Natural killer cell (primary cell): ENCODE results near the gene FERD3L. TPM values are rescaled to one million over a fixed set of nuclear protein-coding genes. Genes with fewer than 3 reads are reported as not detected.

Experiments
- ATAC-seq, 3 donors: fragments of 150-1000 bp in 2 of 3; fragments of 200-7000 bp in 1 of 3; cut with Tn5 transposase; 1 replicate in 1 of 3; 2 replicates in 2 of 3; pipeline ENCODE4 v1.10.0; 2021; ENCODE audit warnings: mild to moderate bottlenecking in 2 of 3, moderate library complexity in 2 of 3
- DNase-seq, 2 donors: peaks; one replicate each; pipeline versions ENCODE4 v3.0.0 to v3.0.0-alpha.2; 2013 to 2021; ENCODE audit warnings: mixed read lengths in 1 of 2
- H3K27ac ChIP-seq: one replicate; pipeline ENCODE4 v1.5.1; 2013; ENCODE audit warnings: mild to moderate bottlenecking, low read length
- H3K27me3 ChIP-seq: one replicate; pipeline ENCODE4 v1.6.1; 2013; ENCODE audit warnings: low read length; ENCODE audit not compliant: control insufficient read depth, insufficient read depth
- H3K36me3 ChIP-seq: one replicate; pipeline ENCODE4 v1.6.1; 2013; ENCODE audit warnings: low read length; ENCODE audit not compliant: control insufficient read depth, insufficient read depth
- H3K4me1 ChIP-seq: one replicate; pipeline ENCODE4 v1.6.1; 2013; ENCODE audit warnings: low read length; ENCODE audit not compliant: control insufficient read depth, insufficient read depth
- H3K4me3 ChIP-seq: one replicate; pipeline ENCODE4 v1.5.1; 2013; ENCODE audit warnings: low read length
- H3K9me3 ChIP-seq: one replicate; pipeline ENCODE4 v1.6.1; 2013; ENCODE audit warnings: low read length; ENCODE audit not compliant: control insufficient read depth, insufficient read depth
- H3K27ac Mint-ChIP-seq, 2 donors: one replicate each; pipeline ENCODE4 v1.8.0; 2022; ENCODE audit warnings: mild to moderate bottlenecking in 2 of 2, mixed read lengths in 2 of 2, moderate library complexity in 1 of 2
- H3K27me3 Mint-ChIP-seq, 2 donors: one replicate each; pipeline ENCODE4 v1.8.0; 2022; ENCODE audit warnings: low read depth in 2 of 2, mixed read lengths in 2 of 2
- H3K36me3 Mint-ChIP-seq: one replicate; pipeline ENCODE4 v1.8.0; 2022; ENCODE audit warnings: mixed read lengths
- H3K4me1 Mint-ChIP-seq, 2 donors: one replicate each; pipeline ENCODE4 v1.8.0; 2022; ENCODE audit warnings: mixed read lengths in 2 of 2
- H3K4me3 Mint-ChIP-seq: one replicate; pipeline ENCODE4 v1.8.0; 2022; ENCODE audit warnings: mild to moderate bottlenecking, moderate library complexity, mixed read lengths
- H3K9me3 Mint-ChIP-seq, 2 donors: one replicate each; pipeline ENCODE4 v1.8.0; 2022; ENCODE audit warnings: mixed read lengths in 2 of 2
- CTCF ChIP-seq: fragments of 200-600 bp; IDR thresholded peaks from one replicate; pipeline ENCODE4 v1.8.0; 2022; ENCODE audit warnings: antibody characterized with exemption
- WGBS: methylation state at CpG from one replicate; pipeline ENCODE4 v1.1.7; 2013; ENCODE audit warnings: missing lambda C conversion rate; ENCODE audit not compliant: insufficient coverage; 5-methylcytosine and 5-hydroxymethylcytosine counted together
- intact Hi-C: fragments of 100-400 bp; cut with micrococcal nuclease; formaldehyde crosslinking; loops from one replicate; pipeline ENCODE4 v1.14.2; 2022
- total RNA-seq, 4 donors: library from RNA; stranded (reverse); fragments of 120-200 nt in 1 of 4; gene quantifications; one replicate each; pipeline versions ENCODE4 v1.2.3 to v1.2.4, GENCODE V29; 2013 to 2022

FERD3L gene
- total RNA-seq, 3 donors from 2014 or later (not counting 1 experiment from before 2014, with no cell fraction given): not detected

- peaks cover 18% of the 10 kb centered on the region for H3K4me1 ChIP-seq
- TF ChIP-seq CTCF: no peak
- DNase-seq (no peak), ATAC-seq (no peak)
- no peaks in the 10 kb centered on the region for H3K36me3 Mint-ChIP-seq
- no peak overlapping the region for H3K4me3 ChIP-seq
- H3K27me3 ChIP-seq: peaks cover 30% of the 10 kb centered on the region
- WGBS: 79% methylated on average over 4 of the region's 4 CpGs
- no peak overlapping the region for H3K27ac Mint-ChIP-seq
- H3K9me3 ChIP-seq: no peaks in the 10 kb centered on the region
- H3K4me1 Mint-ChIP-seq: no peaks in the 10 kb centered on the region
- no peaks in the 10 kb centered on the region for H3K36me3 ChIP-seq
- intact Hi-C loops: no loop called here
- H3K27ac ChIP-seq: no peak overlapping the region
- H3K4me3 Mint-ChIP-seq: no peak overlapping the region
- peaks cover 47 to 52% of the 10 kb centered on the region in 2 donors for H3K27me3 Mint-ChIP-seq
- no peaks in the 10 kb centered on the region for H3K9me3 Mint-ChIP-seq
Measured at GRCh38 chr7:19102884-19103283, 42.3 kb downstream of the FERD3L start.

GRCh38 chr7:19101909-19102308 lies 43.3 kb downstream of the FERD3L start:
- WGBS: 62% methylated on average over 2 of the region's 2 CpGs
- H3K4me3 ChIP-seq: no peak overlapping the region
- ATAC-seq: no peak
- H3K9me3 ChIP-seq: no peaks in the 10 kb centered on the region
- no peak for DNase-seq
- no peaks in the 10 kb centered on the region for H3K36me3 ChIP-seq
- Mint-ChIP-seq H3K4me3 (no peak overlapping the region), H3K27me3 (peaks cover 42 to 50% of the 10 kb centered on the region in 2 donors), H3K9me3 (no peaks in the 10 kb centered on the region), H3K27ac (no peak overlapping the region), H3K4me1 (no peaks in the 10 kb centered on the region), H3K36me3 (no peaks in the 10 kb centered on the region)
- no peak for TF ChIP-seq CTCF
- intact Hi-C loops: no loop called here
- H3K27me3 ChIP-seq: peaks cover 23% of the 10 kb centered on the region
- peaks cover 9% of the 10 kb centered on the region for H3K4me1 ChIP-seq
- H3K27ac ChIP-seq: no peak overlapping the region

- no CpG with 5 or more reads among the region's 1 CpG for WGBS
- H3K4me3 ChIP-seq: no peak overlapping the region
- Mint-ChIP-seq H3K4me3 (no peak overlapping the region), H3K36me3 (no peaks in the 10 kb centered on the region), H3K27ac (no peak overlapping the region), H3K9me3 (no peaks in the 10 kb centered on the region), H3K27me3 (peaks cover 37 to 46% of the 10 kb centered on the region in 2 donors), H3K4me1 (no peaks in the 10 kb centered on the region)
- peaks cover 5% of the 10 kb centered on the region for H3K4me1 ChIP-seq
- DNase-seq (no peak), ATAC-seq (no peak)
- no peak for TF ChIP-seq CTCF
- H3K9me3 ChIP-seq: no peaks in the 10 kb centered on the region
- H3K27ac ChIP-seq: no peak overlapping the region
- peaks cover 19% of the 10 kb centered on the region for H3K27me3 ChIP-seq
- no peaks in the 10 kb centered on the region for H3K36me3 ChIP-seq
- intact Hi-C loops: no loop called here
Measured at GRCh38 chr7:19101472-19101871, 43.7 kb downstream of the FERD3L start.

- Histone ChIP-seq H3K4me1 (no peaks in the 10 kb centered on the region), H3K4me3 (no peak overlapping the region), H3K27ac (no peak overlapping the region), H3K27me3 (peaks cover 15% of the 10 kb centered on the region), H3K36me3 (no peaks in the 10 kb centered on the region), H3K9me3 (no peaks in the 10 kb centered on the region)
- Mint-ChIP-seq H3K27me3 (peaks cover 24 to 31% of the 10 kb centered on the region in 2 donors), H3K4me1 (no peaks in the 10 kb centered on the region), H3K27ac (no peak overlapping the region), H3K9me3 (no peaks in the 10 kb centered on the region), H3K4me3 (no peak overlapping the region), H3K36me3 (no peaks in the 10 kb centered on the region)
- no peak for ATAC-seq
- no peak for TF ChIP-seq CTCF
- intact Hi-C loops: no loop called here
- 76% methylated on average over 2 of the region's 2 CpGs for WGBS
- no peak for DNase-seq
Measured at GRCh38 chr7:19099924-19100323, 45.3 kb downstream of the FERD3L start.
